H1 (cell line): ENCODE data around the gene WDR37. TPM values are rescaled to one million over a fixed set of nuclear protein-coding genes. Genes with fewer than 3 reads are reported as not detected.

Source experiments
- BRCA1 ChIP-seq: IDR thresholded peaks from 2 replicates; pipeline ENCODE4 v1.6.1; 2012; ENCODE audit warnings: low read depth, low read length, improper control_type of control experiment
- CEBPB ChIP-seq: IDR thresholded peaks from 2 replicates; pipeline ENCODE4 v1.6.1; 2012; ENCODE audit warnings: low read depth, low read length
- FOSL1 ChIP-seq: IDR thresholded peaks from 2 replicates; pipeline ENCODE4 v1.6.1; 2011; ENCODE audit warnings: mild to moderate bottlenecking, low read depth, low read length, moderate library complexity; ENCODE audit not compliant: insufficient read depth
- KDM5A ChIP-seq: fragments of 200-600 bp; IDR thresholded peaks from 2 replicates; pipeline ENCODE4 v1.7.1; 2012; ENCODE audit warnings: mild to moderate bottlenecking, low read length, inconsistent platforms, mixed read lengths
- NANOG ChIP-seq: IDR thresholded peaks from 2 replicates; pipeline ENCODE4 v1.6.1; 2011; ENCODE audit warnings: low read length, low read depth, mild to moderate bottlenecking, inconsistent platforms; ENCODE audit not compliant: insufficient read depth, poor library complexity, severe bottlenecking
- RFX5 ChIP-seq: IDR thresholded peaks from 2 replicates; pipeline ENCODE4 v1.6.1; 2011; ENCODE audit warnings: low read depth, low read length, improper control_type of control experiment, borderline replicate concordance
- SAP30 ChIP-seq: fragments of 300-600 bp; sonication (generic); IDR thresholded peaks from 2 replicates; pipeline ENCODE4 v1.7.1; 2012; ENCODE audit warnings: low read length, moderate library complexity, mild to moderate bottlenecking, inconsistent platforms; ENCODE audit not compliant: insufficient read depth, insufficient replicate concordance
- TAF1 ChIP-seq: IDR thresholded peaks from 2 replicates; pipeline ENCODE4 v1.6.1; 2011; ENCODE audit warnings: mild to moderate bottlenecking, low read depth, low read length
- polyA plus RNA-seq, 7 experiments: library from polyadenylated mRNA; depleted of rRNA in 3 of 7; stranded (reverse) in 5 of 7; unstranded in 2 of 7; fragments of >200 nt in 5 of 7; fragments of 200-250 nt in 2 of 7; gene quantifications; 1 replicate in 5 of 7; 2 replicates in 1 of 7; 4 replicates in 1 of 7; pipeline versions ENCODE4 v1.2.1 to v1.2.3, GENCODE V29; 2011 to 2013; ENCODE audit warnings: missing spikeins in 2 of 7, mixed read lengths in 2 of 7
- total RNA-seq: library from RNA; stranded (reverse); fragmentation: NEBNext Ultra II Directional; extraction: Animal tissue kit (Norgen Biotek cat#: 25700); gene quantifications from 2 replicates; pipeline ENCODE4 v1.2.1, GENCODE V29; 2021

Gene WDR37
- total and polyA plus RNA-seq, 2 of the 8 experiments (the other 6 are each of a cell fraction or from before 2014, with no cell fraction given), result 9.6 to 12.0 TPM

DNA sequence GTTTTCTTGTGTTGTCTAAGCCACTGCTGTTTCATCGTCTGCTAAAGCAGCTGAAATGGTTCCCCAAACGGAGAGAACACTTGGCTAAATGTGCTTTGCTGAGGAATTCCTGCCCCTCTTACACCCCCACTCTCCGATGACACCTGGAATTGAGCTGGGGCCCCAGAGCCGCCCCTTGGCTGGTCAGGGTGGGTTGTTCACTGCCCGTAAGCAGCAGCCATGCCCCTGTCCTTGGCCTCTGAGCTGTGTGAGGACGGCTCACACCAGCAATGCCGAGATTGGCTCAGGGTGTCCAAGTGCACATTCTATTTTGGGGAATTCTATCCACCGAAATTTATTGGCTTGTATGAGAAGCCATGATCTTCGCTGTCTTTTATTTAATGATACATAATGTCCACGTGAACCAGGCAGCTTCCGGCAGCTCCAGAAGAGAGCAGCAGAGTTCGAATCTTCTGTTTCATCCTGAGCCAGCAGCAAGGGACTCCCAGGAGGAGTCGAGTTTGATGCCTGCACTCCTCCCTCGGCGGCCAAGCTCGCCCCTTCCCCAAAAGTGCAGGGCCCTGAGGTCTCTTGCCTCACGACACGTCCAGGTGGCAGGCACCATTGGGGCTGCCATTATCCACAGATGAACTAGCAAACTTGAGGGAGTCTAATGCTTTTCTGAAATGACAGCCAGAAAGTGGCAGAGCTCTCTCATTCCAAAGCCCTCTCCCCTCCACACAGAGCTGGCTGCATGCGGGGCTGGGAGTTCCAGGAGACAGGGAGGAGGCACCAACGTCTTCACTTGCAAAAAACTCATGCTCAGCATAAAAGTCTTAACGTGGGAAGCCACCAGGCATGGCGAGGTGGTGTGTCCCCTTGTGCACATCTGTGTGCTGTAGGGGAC, 114.0 kb downstream of the WDR37 start (continued):
- TF ChIP-seq KDM5A (no peak), CEBPB (no peak), SAP30 (no peak), RFX5 (no peak), TAF1 (no peak), NANOG (no peak), BRCA1 (no peak), FOSL1 (no peak)
